ENCODE results near the gene DOK3. TPM values are rescaled to one million over a fixed set of nuclear protein-coding genes. Genes with fewer than 3 reads are reported as not detected.
A peak's percentile ranks its signal among the peaks of the same experiment; 100 is the strongest.

DOK3 gene
- total and polyA plus RNA-seq, 2 experiments from 2014 or later: 2.2 to 11.1 TPM

- Mint-ChIP-seq H3K4me1 (peaks cover 3% of the 10 kb centered on the region; the same call in 2 of the 3 replicates), H3K4me3 (no peak overlapping the region), H3K27me3 (ENCODE audit: insufficient read depth, low read depth, poor library complexity) (peaks cover 18% of the 10 kb centered on the region), H3K36me3 (ENCODE audit: low read depth) (peaks cover 53% of the 10 kb centered on the region), H3K9me3 (no peaks in the 10 kb centered on the region; the same call in 2 of the 3 replicates), H3K27ac (no peak overlapping the region)
- ATAC-seq: no peak
- H3F3A ChIP-seq (replicated peaks; ENCODE audit: low read depth): peaks cover 13% of the 10 kb centered on the region
- no peaks in the 10 kb centered on the region; the same call in 1 of the 2 replicates for H3K4me1 ChIP-seq (ENCODE audit: insufficient read depth)
- H4K20me1 ChIP-seq (replicated peaks; ENCODE audit: insufficient read depth): peaks cover 8% of the 10 kb centered on the region
- no peaks in the 10 kb centered on the region for H3K27me3 ChIP-seq (ENCODE audit: insufficient read depth)
- H3K4me3 ChIP-seq: no peak overlapping the region
- peaks cover 12% of the 10 kb centered on the region; the same call in 1 of the 2 replicates for H3K36me3 ChIP-seq (ENCODE audit: insufficient read depth)
- peaks cover 5% of the 10 kb centered on the region for H3K79me2 ChIP-seq (replicated peaks; ENCODE audit: insufficient read depth)
- no peak overlapping the region for H3K4me2 ChIP-seq
- H2AFZ ChIP-seq: no peak overlapping the region
- H3K9me2 ChIP-seq (ENCODE audit: insufficient read depth): no peaks in the 10 kb centered on the region
- H3K27ac ChIP-seq (ENCODE audit: low read depth): no peak overlapping the region
- no peak for TF ChIP-seq STAT1 (IDR thresholded peaks at IDR 0.05; ENCODE audit: unreplicated experiment)
- TF ChIP-seq, protein P1, sequence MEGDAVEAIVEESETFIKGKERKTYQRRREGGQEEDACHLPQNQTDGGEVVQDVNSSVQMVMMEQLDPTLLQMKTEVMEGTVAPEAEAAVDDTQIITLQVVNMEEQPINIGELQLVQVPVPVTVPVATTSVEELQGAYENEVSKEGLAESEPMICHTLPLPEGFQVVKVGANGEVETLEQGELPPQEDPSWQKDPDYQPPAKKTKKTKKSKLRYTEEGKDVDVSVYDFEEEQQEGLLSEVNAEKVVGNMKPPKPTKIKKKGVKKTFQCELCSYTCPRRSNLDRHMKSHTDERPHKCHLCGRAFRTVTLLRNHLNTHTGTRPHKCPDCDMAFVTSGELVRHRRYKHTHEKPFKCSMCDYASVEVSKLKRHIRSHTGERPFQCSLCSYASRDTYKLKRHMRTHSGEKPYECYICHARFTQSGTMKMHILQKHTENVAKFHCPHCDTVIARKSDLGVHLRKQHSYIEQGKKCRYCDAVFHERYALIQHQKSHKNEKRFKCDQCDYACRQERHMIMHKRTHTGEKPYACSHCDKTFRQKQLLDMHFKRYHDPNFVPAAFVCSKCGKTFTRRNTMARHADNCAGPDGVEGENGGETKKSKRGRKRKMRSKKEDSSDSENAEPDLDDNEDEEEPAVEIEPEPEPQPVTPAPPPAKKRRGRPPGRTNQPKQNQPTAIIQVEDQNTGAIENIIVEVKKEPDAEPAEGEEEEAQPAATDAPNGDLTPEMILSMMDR (conservative IDR thresholded peaks at IDR 0.05; ENCODE audit: low read depth in 2 of 2): peak; percentile 14 to 37; a peak in 2 of 4 replicates
- no peak for DNase-seq (ENCODE audit: low spot score)
Observed at GRCh38 chr5:177520916-177521513, 11.4 kb upstream of the DOK3 start.

- Histone ChIP-seq H3K4me1 (ENCODE audit: insufficient read depth) (no peaks in the 10 kb centered on the region; the same call in 1 of the 2 replicates), H3K79me2 (replicated peaks; ENCODE audit: insufficient read depth) (peaks cover 12% of the 10 kb centered on the region), H3F3A (replicated peaks; ENCODE audit: low read depth) (peaks cover 13% of the 10 kb centered on the region), H3K4me3 (no peak overlapping the region), H2AFZ (no peak overlapping the region), H3K36me3 (ENCODE audit: insufficient read depth) (peaks cover 14% of the 10 kb centered on the region; the same call in 1 of the 2 replicates), H3K4me2 (no peak overlapping the region), H3K27me3 (ENCODE audit: insufficient read depth) (no peaks in the 10 kb centered on the region), H3K9me2 (ENCODE audit: insufficient read depth) (no peaks in the 10 kb centered on the region), H3K27ac (ENCODE audit: low read depth) (no peak overlapping the region), H4K20me1 (replicated peaks; ENCODE audit: insufficient read depth) (peaks cover 8% of the 10 kb centered on the region; the same call in 1 of the 2 replicates)
- TF ChIP-seq EZH2phosphoT487 (IDR thresholded peaks at IDR 0.05; ENCODE audit: unreplicated experiment): no peak
- no peak for TF ChIP-seq EZH2 (IDR thresholded peaks at IDR 0.05; ENCODE audit: low read depth, unreplicated experiment)
- TF ChIP-seq ZNF114 (CRISPR knock-in tag; IDR thresholded peaks at IDR 0.05): no peak
- no peak for TF ChIP-seq NANOG (IDR thresholded peaks at IDR 0.05; ENCODE audit: borderline replicate concordance)
- Mint-ChIP-seq H3K4me3 (no peak overlapping the region), H3K4me1 (peaks cover 9% of the 10 kb centered on the region), H3K27me3 (ENCODE audit: insufficient read depth, low read depth, poor library complexity) (peaks cover 19% of the 10 kb centered on the region), H3K36me3 (ENCODE audit: low read depth) (peaks cover 56% of the 10 kb centered on the region), H3K27ac (no peak overlapping the region), H3K9me3 (no peaks in the 10 kb centered on the region; the same call in 2 of the 3 replicates)
- ATAC-seq (no peak), DNase-seq (ENCODE audit: low spot score) (no peak)
Observed at GRCh38 chr5:177520271-177520670, 10.6 kb upstream of the DOK3 start.
